Subcutaneous adipose tissue (tissue), 4 donors: ENCODE results near the gene INPP5E. TPM values are rescaled to one million over a fixed set of nuclear protein-coding genes. Genes with fewer than 3 reads are reported as not detected.

Experiments used
- CTCF ChIP-seq: fragments of 450-650 bp; IDR thresholded peaks from one replicate; pipeline ENCODE4 v1.5.1; 2016; ENCODE audit warnings: low read depth, mild to moderate bottlenecking, control low read depth, antibody characterized with exemption, moderate library complexity
- total RNA-seq, 4 donors: library from RNA; depleted of rRNA; stranded (reverse); fragments of >200 nt; gene quantifications; one replicate each; pipeline ENCODE4 v1.1.0, GENCODE V29; 2016

INPP5E gene
- total RNA-seq = 10 to 100 TPM in 1 of 4 donors, 1 to 10 TPM in 3; 4.4 to 12.8 (median 5.0) TPM

GRCh38 chr9:136439481-136440408 is at the start of gene INPP5E:
TSS of gene INPP5E (minus strand) at chr9:136439845. CDS start at chr9:136439419, 426 bp downstream.
- no peak for TF ChIP-seq CTCF

- TF ChIP-seq CTCF = no peak
These were observed 48.9 kb upstream of the INPP5E start for GRCh38 chr9:136488247-136489214.

- TF ChIP-seq CTCF = no peak
These were observed 48.0 kb upstream of the INPP5E start for GRCh38 chr9:136487672-136488071.

GRCh38 chr9:136486823-136487620 is 47.4 kb upstream of the INPP5E start:
- TF ChIP-seq CTCF = no peak

GRCh38 chr9:136486131-136486530 is 46.5 kb upstream of the INPP5E start:
- no peak for TF ChIP-seq CTCF

- TF ChIP-seq CTCF = no peak
These were observed 45.7 kb upstream of the INPP5E start for GRCh38 chr9:136485049-136486045.
